BJ (cell line): ENCODE results near the gene SYPL1. TPM values are rescaled to one million over a fixed set of nuclear protein-coding genes. Genes with fewer than 3 reads are reported as not detected.
A peak's percentile ranks its signal among the peaks of the same experiment; 100 is the strongest.

Experiments used
- CTCF ChIA-PET: fragments of 350-600 bp; formaldehyde crosslinking; extraction: SDS; loops from one replicate; lab custom pipeline; 2021; ENCODE audit warnings: antibody characterized with exemption, inconsistent platforms; lab: Yijun Ruan, JAX
- POLR2A ChIA-PET: fragments of 300-600 bp; sonication (Branson Sonifier 250); formaldehyde crosslinking; extraction: SDS; loops from one replicate; lab custom pipeline; 2021; ENCODE audit warnings: antibody characterized with exemption; lab: Charles Lee
- DNase-seq: peaks from one replicate; pipeline ENCODE4 v3.0.0-alpha.2; 2011; ENCODE audit warnings: low read depth
- H3K27me3 ChIP-seq: 2 replicates; pipeline ENCODE4 v1.6.0; 2011; ENCODE audit warnings: low read length; ENCODE audit not compliant: control insufficient read depth, insufficient read depth
- H3K36me3 ChIP-seq: 2 replicates; pipeline ENCODE4 v1.5.1; 2011; ENCODE audit warnings: low read length; ENCODE audit not compliant: control insufficient read depth, insufficient read depth
- H3K4me3 ChIP-seq: 2 replicates; pipeline ENCODE4 v1.5.1; 2011; ENCODE audit warnings: low read depth, mild to moderate bottlenecking, control low read depth, low read length
- CTCF ChIP-seq: IDR thresholded peaks from 2 replicates; pipeline ENCODE4 v1.5.1; 2011; ENCODE audit warnings: low read depth, mild to moderate bottlenecking, control low read depth, inconsistent platforms, low read length, moderate library complexity; ENCODE audit not compliant: insufficient read depth
- polyA plus RNA-seq: library from polyadenylated mRNA; depleted of rRNA; stranded (reverse); fragments of >200 nt; gene quantifications from 2 replicates; pipeline ENCODE4 v1.2.3, GENCODE V29; 2011

Gene SYPL1
- polyA plus RNA-seq, 1 experiment = 39.9 TPM

GRCh38 chr7:106110885-106111654 lies 1.0 kb downstream of the SYPL1 start:
- peak overlapping the region; percentile 64 for H3K4me3 ChIP-seq
- ChIA-PET POLR2A (interaction anchor here (0.6 to 0.8 kb wide), 2 partner anchors 17 to 29 kb away, joined by 3 to 5 read pairs; no protein-coding TSS in a partner anchor), CTCF (interaction anchor here (1.4 to 1.6 kb wide), 2 partner anchors 8 to 34 kb away, joined by 4 read pairs; no protein-coding TSS in a partner anchor)
- no peak for DNase-seq
- no peaks in the 10 kb centered on the region for H3K36me3 ChIP-seq
- no peak for TF ChIP-seq CTCF
- no peaks in the 10 kb centered on the region for H3K27me3 ChIP-seq

GRCh38 chr7:106110238-106110560 lies 1.9 kb downstream of the SYPL1 start:
- Histone ChIP-seq H3K36me3 (no peaks in the 10 kb centered on the region), H3K4me3 (no peak overlapping the region; the same call in 1 of the 2 replicates), H3K27me3 (no peaks in the 10 kb centered on the region)
- TF ChIP-seq CTCF = no peak
- DNase-seq = no peak
- CTCF ChIA-PET = no interaction called here
- POLR2A ChIA-PET = interaction anchor here (0.6 kb wide), 1 partner anchor 378 kb away, joined by 3 read pairs; no protein-coding TSS in a partner anchor

GRCh38 chr7:106109521-106110237 lies 2.4 kb downstream of the SYPL1 start:
- CTCF ChIA-PET = no interaction called here
- TF ChIP-seq CTCF = no peak
- no peak for DNase-seq
- H3K36me3 ChIP-seq = no peaks in the 10 kb centered on the region
- POLR2A ChIA-PET = no interaction called here
- H3K27me3 ChIP-seq = no peaks in the 10 kb centered on the region
- H3K4me3 ChIP-seq = no peak overlapping the region

GRCh38 chr7:106108991-106109390 lies 3.1 kb downstream of the SYPL1 start:
- DNase-seq = no peak
- no peak overlapping the region for H3K4me3 ChIP-seq
- no peaks in the 10 kb centered on the region for H3K36me3 ChIP-seq
- no peak for TF ChIP-seq CTCF
- no peaks in the 10 kb centered on the region for H3K27me3 ChIP-seq
- POLR2A ChIA-PET = no interaction called here
- CTCF ChIA-PET = no interaction called here

GRCh38 chr7:106104721-106105260 lies 7.3 kb downstream of the SYPL1 start:
- ChIA-PET CTCF (interaction anchor here (1.6 to 2.1 kb wide), 2 partner anchors 50 to 63 kb away, joined by 3 to 9 read pairs; no protein-coding TSS in a partner anchor), POLR2A (no interaction called here)
- DNase-seq = no peak
- H3K36me3 ChIP-seq = no peaks in the 10 kb centered on the region
- no peak for TF ChIP-seq CTCF
- no peak overlapping the region for H3K4me3 ChIP-seq
- H3K27me3 ChIP-seq = no peaks in the 10 kb centered on the region
